Measurements from ENCODE around the gene FRRS1L. TPM values are rescaled to one million over a fixed set of nuclear protein-coding genes. Genes with fewer than 3 reads are reported as not detected.
"Not testable (repeated sequence)": the region's sequence is repeated elsewhere in the genome, so short reads cannot be mapped to it uniquely, and the experiment has no call there.

The FRRS1L gene
- polyA plus RNA-seq, 4 donors: under 0.01 to 9.6 (median 0.85) TPM; not detected in 1

GRCh38 chr9:109134167-109134578, 32.9 kb downstream of the FRRS1L start:
- no peak for FAIRE-seq
- no peaks in the 10 kb centered on the region for H3K9me3 ChIP-seq (ENCODE audit: control insufficient read depth in 2 of 2, insufficient read depth in 1 of 2, low read depth in 1 of 2, low read length in 1 of 2)
- no peak overlapping the region for H3K4me3 ChIP-seq (ENCODE audit: low read depth in 1 of 3, low read length in 3 of 3)
- 66 to 84% (median 73%) methylated on average over 1 of the region's 1 CpG for WGBS, 3 donors
- no peaks in the 10 kb centered on the region for H3K27me3 ChIP-seq (ENCODE audit: control insufficient read depth in 3 of 3, insufficient read depth in 3 of 3, low read length in 3 of 3)
- H3K27ac ChIP-seq (ENCODE audit: low read depth in 1 of 3, low read length in 2 of 3): peak overlapping the region in 2 of 3 donors; percentile 8 to 55
- H3K36me3 ChIP-seq (ENCODE audit: control insufficient read depth in 3 of 3, insufficient read depth in 2 of 3, low read depth in 1 of 3, low read length in 3 of 3): no peaks in the 10 kb centered on the region
- H3K4me1 ChIP-seq (ENCODE audit: control insufficient read depth in 3 of 3, insufficient read depth in 2 of 3, low read depth in 1 of 3, low read length in 2 of 3): peaks cover 0 to 40% (median 8%) of the 10 kb centered on the region in 3 donors
- DNase-seq: no peak

- H3K4me3 ChIP-seq (ENCODE audit: low read depth in 1 of 3, low read length in 3 of 3): no peak overlapping the region
These were observed 33.5 kb downstream of the FRRS1L start for GRCh38 chr9:109133533-109133932.

GRCh38 chr9:109132567-109133021, 34.5 kb downstream of the FRRS1L start:
- FAIRE-seq: no peak
- peak overlapping the region in 2 of 3 donors; percentile 11 to 53 for H3K27ac ChIP-seq (ENCODE audit: low read depth in 1 of 3, low read length in 2 of 3)

More at GRCh38 chr9:109133533-109133932, 33.5 kb downstream of the FRRS1L start:
- Histone ChIP-seq H3K9me3 (ENCODE audit: control insufficient read depth in 2 of 2, insufficient read depth in 1 of 2, low read depth in 1 of 2, low read length in 1 of 2) (no peaks in the 10 kb centered on the region), H3K27me3 (ENCODE audit: control insufficient read depth in 3 of 3, insufficient read depth in 3 of 3, low read length in 3 of 3) (no peaks in the 10 kb centered on the region), H3K27ac (ENCODE audit: low read depth in 1 of 3, low read length in 2 of 3) (peak overlapping the region in 1 of 3 donors; percentile 15), H3K36me3 (ENCODE audit: control insufficient read depth in 3 of 3, insufficient read depth in 2 of 3, low read depth in 1 of 3, low read length in 3 of 3) (no peaks in the 10 kb centered on the region), H3K4me1 (ENCODE audit: control insufficient read depth in 3 of 3, insufficient read depth in 2 of 3, low read depth in 1 of 3, low read length in 2 of 3) (peaks cover 0 to 47% (median 12%) of the 10 kb centered on the region in 3 donors)
- FAIRE-seq (no peak), DNase-seq (no peak)
- WGBS, 3 donors: 78 to 92% (median 88%) methylated on average over 2 of the region's 2 CpGs

GRCh38 chr9:109129470-109130197, 37.4 kb downstream of the FRRS1L start:
- H3K27ac ChIP-seq (ENCODE audit: low read depth in 1 of 3, low read length in 2 of 3): peak overlapping the region in 1 of 3 donors; percentile 47
- peaks cover 0 to 55% (median 8%) of the 10 kb centered on the region in 3 donors for H3K4me1 ChIP-seq (ENCODE audit: control insufficient read depth in 3 of 3, insufficient read depth in 2 of 3, low read depth in 1 of 3, low read length in 2 of 3)
- WGBS, 3 donors: 18 to 59% (median 31%) methylated on average over 6 of the region's 6 CpGs
- H3K9me3 ChIP-seq (ENCODE audit: control insufficient read depth in 2 of 2, insufficient read depth in 1 of 2, low read depth in 1 of 2, low read length in 1 of 2): no peaks in the 10 kb centered on the region
- DNase-seq (peak; percentile 70 to 88), FAIRE-seq (peak; percentile 23)
- H3K36me3 ChIP-seq (ENCODE audit: control insufficient read depth in 3 of 3, insufficient read depth in 2 of 3, low read depth in 1 of 3, low read length in 3 of 3): no peaks in the 10 kb centered on the region
- no peaks in the 10 kb centered on the region for H3K27me3 ChIP-seq (ENCODE audit: control insufficient read depth in 3 of 3, insufficient read depth in 3 of 3, low read length in 3 of 3)
- no peak overlapping the region for H3K4me3 ChIP-seq (ENCODE audit: low read depth in 1 of 3, low read length in 3 of 3)

More at GRCh38 chr9:109132567-109133021, 34.5 kb downstream of the FRRS1L start:
- Histone ChIP-seq H3K36me3 (ENCODE audit: control insufficient read depth in 3 of 3, insufficient read depth in 2 of 3, low read depth in 1 of 3, low read length in 3 of 3) (no peaks in the 10 kb centered on the region), H3K27me3 (ENCODE audit: control insufficient read depth in 3 of 3, insufficient read depth in 3 of 3, low read length in 3 of 3) (no peaks in the 10 kb centered on the region), H3K4me3 (ENCODE audit: low read depth in 1 of 3, low read length in 3 of 3) (no peak overlapping the region), H3K9me3 (ENCODE audit: control insufficient read depth in 2 of 2, insufficient read depth in 1 of 2, low read depth in 1 of 2, low read length in 1 of 2) (no peaks in the 10 kb centered on the region), H3K4me1 (ENCODE audit: control insufficient read depth in 3 of 3, insufficient read depth in 2 of 3, low read depth in 1 of 3, low read length in 2 of 3) (peaks cover 0 to 52% (median 12%) of the 10 kb centered on the region in 3 donors)
- peak; percentile 41 to 46 for DNase-seq
- WGBS, 3 donors: 16 to 37% (median 28%) methylated on average over 2 of the region's 2 CpGs

- not testable (repeated sequence) for H3K27ac ChIP-seq (ENCODE audit: low read depth in 1 of 3, low read length in 2 of 3); DNase-seq; H3K9me3 ChIP-seq (ENCODE audit: control insufficient read depth in 2 of 2, insufficient read depth in 1 of 2, low read depth in 1 of 2, low read length in 1 of 2); H3K4me3 ChIP-seq (ENCODE audit: low read depth in 1 of 3, low read length in 3 of 3); H3K36me3 ChIP-seq (ENCODE audit: control insufficient read depth in 3 of 3, insufficient read depth in 2 of 3, low read depth in 1 of 3, low read length in 3 of 3); FAIRE-seq; H3K27me3 ChIP-seq (ENCODE audit: control insufficient read depth in 3 of 3, insufficient read depth in 3 of 3, low read length in 3 of 3)
- 82 to 94% (median 86%) methylated on average over 4 of the region's 4 CpGs for WGBS, 3 donors
- peaks cover 0 to 41% (median 8%) of the 10 kb centered on the region in 3 donors for H3K4me1 ChIP-seq (ENCODE audit: control insufficient read depth in 3 of 3, insufficient read depth in 2 of 3, low read depth in 1 of 3, low read length in 2 of 3)
These were observed 40.4 kb downstream of the FRRS1L start for GRCh38 chr9:109126671-109127070.

GRCh38 chr9:109124121-109124520, 42.9 kb downstream of the FRRS1L start:
- Histone ChIP-seq H3K36me3 (ENCODE audit: control insufficient read depth in 3 of 3, insufficient read depth in 2 of 3, low read depth in 1 of 3, low read length in 3 of 3) (no peaks in the 10 kb centered on the region), H3K4me3 (ENCODE audit: low read depth in 1 of 3, low read length in 3 of 3) (no peak overlapping the region), H3K9me3 (ENCODE audit: control insufficient read depth in 2 of 2, insufficient read depth in 1 of 2, low read depth in 1 of 2, low read length in 1 of 2) (no peaks in the 10 kb centered on the region), H3K27ac (ENCODE audit: low read depth in 1 of 3, low read length in 2 of 3) (peak overlapping the region in 1 of 3 donors; percentile 47), H3K4me1 (ENCODE audit: control insufficient read depth in 3 of 3, insufficient read depth in 2 of 3, low read depth in 1 of 3, low read length in 2 of 3) (peaks cover 3 to 30% (median 10%) of the 10 kb centered on the region in 3 donors), H3K27me3 (ENCODE audit: control insufficient read depth in 3 of 3, insufficient read depth in 3 of 3, low read length in 3 of 3) (no peaks in the 10 kb centered on the region)
- 15 to 60% (median 49%) methylated on average over 2 of the region's 2 CpGs for WGBS, 3 donors
- FAIRE-seq (no peak), DNase-seq (peak; percentile 33 to 62)

GRCh38 chr9:109122726-109123621, 44.1 kb downstream of the FRRS1L start:
- no peak overlapping the region for H3K27ac ChIP-seq (ENCODE audit: low read depth in 1 of 3, low read length in 2 of 3)
- 79 to 84% (median 82%) methylated on average over 12 of the region's 12 CpGs for WGBS, 3 donors
- H3K4me3 ChIP-seq (ENCODE audit: low read depth in 1 of 3, low read length in 3 of 3): no peak overlapping the region
- DNase-seq (no peak), FAIRE-seq (no peak)
- no peaks in the 10 kb centered on the region for H3K27me3 ChIP-seq (ENCODE audit: control insufficient read depth in 3 of 3, insufficient read depth in 3 of 3, low read length in 3 of 3)
- H3K9me3 ChIP-seq (ENCODE audit: control insufficient read depth in 2 of 2, insufficient read depth in 1 of 2, low read depth in 1 of 2, low read length in 1 of 2): no peaks in the 10 kb centered on the region
- no peaks in the 10 kb centered on the region for H3K36me3 ChIP-seq (ENCODE audit: control insufficient read depth in 3 of 3, insufficient read depth in 2 of 3, low read depth in 1 of 3, low read length in 3 of 3)
- peaks cover 5 to 24% (median 6%) of the 10 kb centered on the region in 3 donors for H3K4me1 ChIP-seq (ENCODE audit: control insufficient read depth in 3 of 3, insufficient read depth in 2 of 3, low read depth in 1 of 3, low read length in 2 of 3)

GRCh38 chr9:109121232-109121796, 45.7 kb downstream of the FRRS1L start:
- WGBS, 3 donors: 81 to 89% (median 83%) methylated on average over 11 of the region's 11 CpGs
- Histone ChIP-seq H3K4me1 (ENCODE audit: control insufficient read depth in 3 of 3, insufficient read depth in 2 of 3, low read depth in 1 of 3, low read length in 2 of 3) (peaks cover 9 to 27% (median 10%) of the 10 kb centered on the region in 3 donors), H3K36me3 (ENCODE audit: control insufficient read depth in 3 of 3, insufficient read depth in 2 of 3, low read depth in 1 of 3, low read length in 3 of 3) (peaks cover 0 to 3% (median 0%) of the 10 kb centered on the region in 3 donors), H3K4me3 (ENCODE audit: low read depth in 1 of 3, low read length in 3 of 3) (no peak overlapping the region), H3K27me3 (ENCODE audit: control insufficient read depth in 3 of 3, insufficient read depth in 3 of 3, low read length in 3 of 3) (no peaks in the 10 kb centered on the region), H3K27ac (ENCODE audit: low read depth in 1 of 3, low read length in 2 of 3) (no peak overlapping the region), H3K9me3 (ENCODE audit: control insufficient read depth in 2 of 2, insufficient read depth in 1 of 2, low read depth in 1 of 2, low read length in 1 of 2) (no peaks in the 10 kb centered on the region)
- no peak for DNase-seq
- FAIRE-seq: no peak

Measured in small intestine (tissue), 7 donors.